Subcutaneous adipose tissue (tissue), 4 donors: ENCODE data around the gene PIK3CA. TPM values are rescaled to one million over a fixed set of nuclear protein-coding genes. Genes with fewer than 3 reads are reported as not detected.

ENCODE experiments used
- CTCF ChIP-seq: fragments of 450-650 bp; IDR thresholded peaks from one replicate; pipeline ENCODE4 v1.5.1; 2016; ENCODE audit warnings: low read depth, mild to moderate bottlenecking, control low read depth, antibody characterized with exemption, moderate library complexity
- total RNA-seq, 4 donors: library from RNA; depleted of rRNA; stranded (reverse); fragments of >200 nt; gene quantifications; one replicate each; pipeline ENCODE4 v1.1.0, GENCODE V29; 2016

The PIK3CA gene
- total RNA-seq, 4 donors from 2014 or later = 45.2 to 81.7 (median 61.3) TPM

GRCh38 chr3:179149406-179149867 lies 1.3 kb downstream of the PIK3CA start:
- no peak for TF ChIP-seq CTCF

- TF ChIP-seq CTCF = no peak
These were observed 1.8 kb downstream of the PIK3CA start for GRCh38 chr3:179149951-179150350.

GRCh38 chr3:179150610-179151009 lies 2.5 kb downstream of the PIK3CA start:
- TF ChIP-seq CTCF = no peak

- TF ChIP-seq CTCF = no peak
These were observed 3.3 kb downstream of the PIK3CA start for GRCh38 chr3:179151474-179151873.

- TF ChIP-seq CTCF = no peak
These were observed 8.0 kb downstream of the PIK3CA start for GRCh38 chr3:179156170-179156569.

- no peak for TF ChIP-seq CTCF
These were observed 8.6 kb downstream of the PIK3CA start for GRCh38 chr3:179156775-179157174.

- no peak for TF ChIP-seq CTCF
These were observed 10.3 kb downstream of the PIK3CA start for GRCh38 chr3:179158336-179159039.
